Keratinocyte (primary cell): Measurements from ENCODE around the gene KLC1. TPM values are rescaled to one million over a fixed set of nuclear protein-coding genes. Genes with fewer than 3 reads are reported as not detected.

ENCODE experiments used
- DNase-seq: peaks from one replicate; pipeline ENCODE4 v3.0.0-alpha.2; 2011; ENCODE audit warnings: low read depth, missing footprints, low spot score
- FAIRE-seq: peaks from 2 replicates; lab custom pipeline; 2011; peaks lifted over from hg19 to GRCh38; lab: Jason Lieb, UNC
- H2AFZ ChIP-seq: 2 replicates; pipeline ENCODE4 v1.6.0; 2012; ENCODE audit warnings: low read length, control low read depth, inconsistent platforms; ENCODE audit not compliant: control insufficient read depth
- H3K27ac ChIP-seq: 2 replicates; pipeline ENCODE4 v1.5.1; 2011; ENCODE audit warnings: low read length; ENCODE audit not compliant: control insufficient read depth, insufficient read depth
- H3K27me3 ChIP-seq: 3 replicates; pipeline ENCODE4 v1.6.0; 2011; ENCODE audit warnings: low read length; ENCODE audit not compliant: control insufficient read depth, insufficient read depth; ENCODE audit errors: extremely low read depth
- H3K36me3 ChIP-seq, 2 experiments: 2 replicates in 1 of 2; 3 replicates in 1 of 2; pipeline ENCODE4 v1.5.1; 2011; ENCODE audit warnings: low read length in 2 of 2, mild to moderate bottlenecking in 1 of 2; ENCODE audit not compliant: control insufficient read depth in 2 of 2, insufficient read depth in 2 of 2; ENCODE audit errors: extremely low read depth in 1 of 2
- H3K4me1 ChIP-seq: 3 replicates; pipeline ENCODE4 v1.5.1; 2011; ENCODE audit warnings: low read length; ENCODE audit not compliant: control insufficient read depth, insufficient read depth; ENCODE audit errors: extremely low read depth
- H3K4me2 ChIP-seq: 3 replicates; pipeline ENCODE4 v1.6.0; 2011; ENCODE audit warnings: low read depth, low read length; ENCODE audit not compliant: control insufficient read depth, insufficient read depth; ENCODE audit errors: extremely low read depth
- H3K4me3 ChIP-seq, 3 experiments: fragments of 200-600 bp in 1 of 3; sonication (generic) in 1 of 3; 2 replicates in 2 of 3; 3 replicates in 1 of 3; pipeline ENCODE4 v1.5.1; 2011 to 2016; ENCODE audit warnings: low read length in 3 of 3, mild to moderate bottlenecking in 3 of 3, control low read depth in 2 of 3, inconsistent platforms in 1 of 3, low read depth in 1 of 3, mixed read lengths in 1 of 3, mixed run types in 1 of 3, moderate library complexity in 1 of 3; ENCODE audit not compliant: control insufficient read depth in 2 of 3, insufficient read depth in 2 of 3; ENCODE audit errors: extremely low read depth in 1 of 3
- H3K79me2 ChIP-seq: 2 replicates; pipeline ENCODE4 v1.6.0; 2012; ENCODE audit warnings: low read length; ENCODE audit not compliant: control insufficient read depth, insufficient read depth
- H3K9ac ChIP-seq: 3 replicates; pipeline ENCODE4 v1.6.0; 2011; ENCODE audit warnings: low read length; ENCODE audit not compliant: control insufficient read depth, insufficient read depth; ENCODE audit errors: extremely low read depth
- H3K9me1 ChIP-seq: 3 replicates; pipeline ENCODE4 v1.6.0; 2011; ENCODE audit warnings: low read length; ENCODE audit not compliant: control insufficient read depth, insufficient read depth; ENCODE audit errors: extremely low read depth
- H3K9me3 ChIP-seq: 2 replicates; pipeline ENCODE4 v1.5.1; 2012; ENCODE audit warnings: low read depth, low read length; ENCODE audit not compliant: control insufficient read depth
- H4K20me1 ChIP-seq: 3 replicates; pipeline ENCODE4 v1.6.0; 2011; ENCODE audit warnings: low read length; ENCODE audit not compliant: control insufficient read depth, insufficient read depth; ENCODE audit errors: extremely low read depth
- CTCF ChIP-seq, 3 experiments: IDR thresholded peaks in 1 of 3; conservative IDR thresholded peaks in 1 of 3; optimal IDR thresholded peaks in 1 of 3; 2 replicates in 2 of 3; 3 replicates in 1 of 3; pipeline versions ENCODE3 to v1.5.1; 2011; ENCODE audit warnings: low read length in 3 of 3, mild to moderate bottlenecking in 3 of 3, moderate library complexity in 2 of 3, control low read depth in 1 of 3, inconsistent platforms in 1 of 3; ENCODE audit not compliant: insufficient read depth in 2 of 3; ENCODE audit errors: extremely low read depth in 1 of 3
- EZH2 ChIP-seq: IDR thresholded peaks from one replicate; pipeline ENCODE4 v1.6.1; 2012; ENCODE audit warnings: inconsistent platforms, mild to moderate bottlenecking, low read length, moderate library complexity
- dilution Hi-C: fragments of 300-500 bp; cut with MboI; formaldehyde crosslinking; loops from one replicate; pipeline ENCODE4 v1.7.0; 2020; ENCODE audit warnings: low sequenced_read_pairs; ENCODE audit not compliant: extremely low pct_ligation_motif_present
- polyA plus RNA-seq, 5 experiments: library from polyadenylated mRNA; depleted of rRNA in 3 of 5; stranded (reverse) in 3 of 5; stranded (forward) in 1 of 5; unstranded in 1 of 5; fragments of >200 nt; gene quantifications; 1 replicate in 1 of 5; 2 replicates in 3 of 5; 3 replicates in 1 of 5; pipeline versions ENCODE4 v1.2.1 to v1.2.3, GENCODE V29; 2011 to 2012; ENCODE audit warnings: missing spikeins in 2 of 5, low read depth in 1 of 5, low replicate concordance in 1 of 5

KLC1 gene
- polyA plus RNA-seq, 1 donor (not counting 4 experiments of a cell fraction or from before 2014, with no cell fraction given): 130 TPM

- Histone ChIP-seq H2AFZ (no peak overlapping the region), H3K36me3 (no peaks in the 10 kb centered on the region), H3K9me1 (no peaks in the 10 kb centered on the region), H3K79me2 (no peaks in the 10 kb centered on the region), H3K4me3 (no peak overlapping the region), H4K20me1 (no peaks in the 10 kb centered on the region), H3K9ac (no peak overlapping the region), H3K27ac (no peak overlapping the region), H3K9me3 (no peaks in the 10 kb centered on the region), H3K4me2 (no peak overlapping the region), H3K4me1 (peaks cover under 1% of the 10 kb centered on the region), H3K27me3 (no peaks in the 10 kb centered on the region)
- TF ChIP-seq EZH2: no peak
- no peak for TF ChIP-seq CTCF (optimal IDR thresholded peaks at IDR 0.05 in 1 of 3, IDR thresholded peaks at IDR 0.05 in 1 of 3, conservative IDR thresholded peaks at IDR 0.05 in 1 of 3; ENCODE audit: extremely low read depth in 1 of 3, insufficient read depth in 2 of 3, low read length in 3 of 3)
- dilution Hi-C loops: no loop called here
- no peak for DNase-seq
- no peak for FAIRE-seq
Observed at GRCh38 chr14:103619057-103619456, 10.0 kb upstream of the KLC1 start.

GRCh38 chr14:103621860-103622259 is 7.2 kb upstream of the KLC1 start:
- dilution Hi-C loops: no loop called here
- no peak for TF ChIP-seq EZH2
- no peak for TF ChIP-seq CTCF (optimal IDR thresholded peaks at IDR 0.05 in 1 of 3, IDR thresholded peaks at IDR 0.05 in 1 of 3, conservative IDR thresholded peaks at IDR 0.05 in 1 of 3; ENCODE audit: extremely low read depth in 1 of 3, insufficient read depth in 2 of 3, low read length in 3 of 3)

More at GRCh38 chr14:103621860-103622259, 7.2 kb upstream of the KLC1 start:
- H3K36me3 ChIP-seq: no peaks in the 10 kb centered on the region
- H3K9ac ChIP-seq: no peak overlapping the region
- no peak for FAIRE-seq
- H3K9me1 ChIP-seq: no peaks in the 10 kb centered on the region
- no peak overlapping the region for H3K4me3 ChIP-seq
- H3K79me2 ChIP-seq: no peaks in the 10 kb centered on the region
- no peaks in the 10 kb centered on the region for H4K20me1 ChIP-seq
- H2AFZ ChIP-seq: no peak overlapping the region
- no peak for DNase-seq
- H3K4me1 ChIP-seq: peaks cover 13% of the 10 kb centered on the region
- H3K9me3 ChIP-seq: no peaks in the 10 kb centered on the region
- no peak overlapping the region for H3K4me2 ChIP-seq
- no peak overlapping the region for H3K27ac ChIP-seq
- H3K27me3 ChIP-seq: no peaks in the 10 kb centered on the region
